Panc1 (cell line): ENCODE results near the gene ZNF25. TPM values are rescaled to one million over a fixed set of nuclear protein-coding genes. Genes with fewer than 3 reads are reported as not detected.

Experiments used
- ATAC-seq: fragments of 200-7000 bp; cut with Tn5 transposase; 2 replicates; pipeline ENCODE4 v1.9.1; 2020; ENCODE audit warnings: mild to moderate bottlenecking, moderate library complexity
- BruUV-seq: library from RNA; stranded (reverse); fragments of 400-500 nt; replicated peaks from 2 replicates; lab custom pipeline; 2021; lab: Mats Ljungman, UMichigan
- CTCF ChIA-PET: fragments of 300-600 bp; sonication (Branson Sonifier 250); formaldehyde crosslinking; loops from one replicate; lab custom pipeline; 2022; ENCODE audit warnings: antibody characterized with exemption; lab: Charles Lee
- POLR2A ChIA-PET: fragments of 300-600 bp; sonication (Branson Sonifier 250); formaldehyde crosslinking; loops from one replicate; lab custom pipeline; 2022; ENCODE audit warnings: antibody characterized with exemption; lab: Charles Lee
- DNase-seq: peaks from one replicate; pipeline ENCODE4 v3.0.0-alpha.2; 2010; ENCODE audit warnings: low read depth, low spot score
- H3K27ac ChIP-seq: 2 replicates; pipeline ENCODE4 v1.5.1; 2011; ENCODE audit warnings: mild to moderate bottlenecking, low read length, inconsistent platforms
- H3K27me3 ChIP-seq: fragments of 200-500 bp; sonication (Bioruptor generic); 2 replicates; pipeline ENCODE4 v1.6.0; 2014; ENCODE audit warnings: low read length, inconsistent platforms; ENCODE audit not compliant: control insufficient read depth, insufficient read depth
- H3K36me3 ChIP-seq: fragments of 200-500 bp; sonication (Bioruptor generic); 2 replicates; pipeline ENCODE4 v1.5.1; 2014; ENCODE audit warnings: inconsistent platforms, mild to moderate bottlenecking, low read length, moderate library complexity; ENCODE audit not compliant: control insufficient read depth, insufficient read depth
- H3K4me1 ChIP-seq: 2 replicates; pipeline ENCODE4 v1.5.1; 2011; ENCODE audit warnings: inconsistent platforms, mild to moderate bottlenecking, low read length, moderate library complexity; ENCODE audit not compliant: control insufficient read depth, insufficient read depth
- H3K4me3 ChIP-seq, 2 experiments: 2 replicates each; pipeline ENCODE4 v1.5.1; 2011 to 2012; ENCODE audit warnings: low read depth in 2 of 2, low read length in 2 of 2, mild to moderate bottlenecking in 2 of 2, inconsistent platforms in 1 of 2, moderate library complexity in 1 of 2
- H3K9me3 ChIP-seq: fragments of 200-500 bp; sonication (Bioruptor generic); 2 replicates; pipeline ENCODE4 v1.5.1; 2014; ENCODE audit warnings: low read depth, mild to moderate bottlenecking, inconsistent platforms, low read length, moderate library complexity; ENCODE audit not compliant: control insufficient read depth, insufficient read depth
- CTCF ChIP-seq: fragments of 450-650 bp; IDR thresholded peaks from 2 replicates; pipeline ENCODE4 v1.5.1; 2017; ENCODE audit warnings: mild to moderate bottlenecking
- POLR2AphosphoS5 ChIP-seq: IDR thresholded peaks from 2 replicates; pipeline ENCODE4 v1.6.1; 2012; ENCODE audit warnings: mild to moderate bottlenecking, low read depth, low read length, moderate library complexity
- REST ChIP-seq, 2 experiments: IDR thresholded peaks; 2 replicates each; pipeline ENCODE4 v1.6.1; 2011 to 2012; ENCODE audit warnings: low read depth in 2 of 2, control low read depth in 1 of 2, low read length in 1 of 2, mild to moderate bottlenecking in 1 of 2, moderate library complexity in 1 of 2; ENCODE audit not compliant: insufficient read depth in 1 of 2
- SIN3A ChIP-seq: IDR thresholded peaks from 2 replicates; pipeline ENCODE4 v1.6.1; 2012; ENCODE audit warnings: low read depth, mild to moderate bottlenecking, low read length, moderate library complexity, borderline replicate concordance; ENCODE audit not compliant: insufficient read depth
- TCF7L2 ChIP-seq: IDR thresholded peaks from 2 replicates; pipeline ENCODE4 v1.6.1; 2011; ENCODE audit warnings: mild to moderate bottlenecking, low read depth, low read length, inconsistent platforms
- in situ Hi-C: cut with HindIII; loops from 2 replicates; pipeline ENCODE4 v1.10.0; 2016; ENCODE audit warnings: low sequenced_read_pairs, low pct_unique_long_range_greater_than_20kb
- intact Hi-C: fragments of 100-400 bp; cut with micrococcal nuclease; formaldehyde crosslinking; loops from one replicate; pipeline ENCODE4 v1.10.0; 2022; ENCODE audit not compliant: unreplicated experiment
- total RNA-seq: library from RNA; stranded (reverse); gene quantifications from one replicate; pipeline ENCODE4 v1.2.1, GENCODE V29; 2021; ENCODE audit not compliant: unreplicated experiment

The ZNF25 gene
- total RNA-seq, 1 experiment from 2014 or later = 2.9 TPM

- Histone ChIP-seq H3K9me3 (no peaks in the 10 kb centered on the region), H3K4me3 (no peak overlapping the region), H3K27me3 (no peaks in the 10 kb centered on the region), H3K27ac (no peak overlapping the region), H3K4me1 (no peaks in the 10 kb centered on the region), H3K36me3 (no peaks in the 10 kb centered on the region)
- ATAC-seq (no peak), DNase-seq (no peak)
- BruUV-seq = no TSS peak
- TF ChIP-seq SIN3A = no peak
- TF ChIP-seq POLR2AphosphoS5 = no peak
- TF ChIP-seq REST (IDR thresholded peaks at IDR 0.05; ENCODE audit: insufficient read depth in 1 of 2, low read depth in 2 of 2, low read length in 1 of 2) = no peak
- TF ChIP-seq CTCF = no peak
- TF ChIP-seq TCF7L2 = no peak
- CTCF ChIA-PET = no interaction called here
- in situ Hi-C loops (no loop called here), intact Hi-C loops (no loop called here)
- POLR2A ChIA-PET = no interaction called here
Observed at GRCh38 chr10:37992083-37992482, 15.6 kb upstream of the ZNF25 start.

GRCh38 chr10:37991655-37992054 lies 15.2 kb upstream of the ZNF25 start:
- intact Hi-C loops (no loop called here), in situ Hi-C loops (no loop called here)
- no peak for ATAC-seq
- ChIA-PET POLR2A (no interaction called here), CTCF (no interaction called here)
- DNase-seq = no peak
- H3K9me3 ChIP-seq = no peaks in the 10 kb centered on the region
- no peaks in the 10 kb centered on the region for H3K4me1 ChIP-seq
- H3K36me3 ChIP-seq = no peaks in the 10 kb centered on the region
- H3K27ac ChIP-seq = no peak overlapping the region
- H3K27me3 ChIP-seq = no peaks in the 10 kb centered on the region
- TF ChIP-seq POLR2AphosphoS5 = no peak
- TF ChIP-seq REST (IDR thresholded peaks at IDR 0.05; ENCODE audit: insufficient read depth in 1 of 2, low read depth in 2 of 2, low read length in 1 of 2) = no peak
- no peak for TF ChIP-seq SIN3A
- TF ChIP-seq TCF7L2 = no peak
- TF ChIP-seq CTCF = no peak
- H3K4me3 ChIP-seq = no peak overlapping the region
- no TSS peak for BruUV-seq
